Loucy (cell line): ENCODE measurements around the gene EPHB1.

Experiments
- EZH2phosphoT487 ChIP-seq: fragments of 200-600 bp; IDR thresholded peaks from 2 replicates; pipeline ENCODE4 v1.6.1; 2018; ENCODE audit warnings: antibody characterized with exemption, mild to moderate bottlenecking, moderate library complexity, borderline replicate concordance
- TF ChIP-seq, protein P1 (sequence below): fragments of 200-600 bp; sonication (generic); conservative IDR thresholded peaks from 2 replicates; pipeline ENCODE4 v1.5.1; 2014; ENCODE audit warnings: mild to moderate bottlenecking, antibody characterized with exemption, low read length

DNA sequence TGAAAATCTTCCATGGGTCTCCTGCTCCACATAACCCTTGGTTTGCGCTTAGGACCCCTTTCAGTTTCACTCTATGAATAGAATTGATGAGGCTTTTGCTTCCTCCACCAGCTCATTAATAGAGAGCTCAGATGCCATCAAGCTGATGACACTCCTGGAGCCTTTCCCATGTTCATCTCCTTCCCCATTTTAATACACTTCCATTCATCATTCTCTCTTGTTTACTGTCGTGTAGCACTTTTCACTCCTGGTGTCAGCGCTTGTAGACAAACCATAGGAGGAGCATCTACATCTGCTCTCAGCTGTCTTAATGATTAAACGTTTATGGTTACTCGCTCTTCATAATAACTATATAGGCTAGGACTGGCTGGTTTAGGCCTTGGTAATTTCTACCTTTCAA lies 363.5 kb downstream of the EPHB1 start:
- TF ChIP-seq, protein P1, sequence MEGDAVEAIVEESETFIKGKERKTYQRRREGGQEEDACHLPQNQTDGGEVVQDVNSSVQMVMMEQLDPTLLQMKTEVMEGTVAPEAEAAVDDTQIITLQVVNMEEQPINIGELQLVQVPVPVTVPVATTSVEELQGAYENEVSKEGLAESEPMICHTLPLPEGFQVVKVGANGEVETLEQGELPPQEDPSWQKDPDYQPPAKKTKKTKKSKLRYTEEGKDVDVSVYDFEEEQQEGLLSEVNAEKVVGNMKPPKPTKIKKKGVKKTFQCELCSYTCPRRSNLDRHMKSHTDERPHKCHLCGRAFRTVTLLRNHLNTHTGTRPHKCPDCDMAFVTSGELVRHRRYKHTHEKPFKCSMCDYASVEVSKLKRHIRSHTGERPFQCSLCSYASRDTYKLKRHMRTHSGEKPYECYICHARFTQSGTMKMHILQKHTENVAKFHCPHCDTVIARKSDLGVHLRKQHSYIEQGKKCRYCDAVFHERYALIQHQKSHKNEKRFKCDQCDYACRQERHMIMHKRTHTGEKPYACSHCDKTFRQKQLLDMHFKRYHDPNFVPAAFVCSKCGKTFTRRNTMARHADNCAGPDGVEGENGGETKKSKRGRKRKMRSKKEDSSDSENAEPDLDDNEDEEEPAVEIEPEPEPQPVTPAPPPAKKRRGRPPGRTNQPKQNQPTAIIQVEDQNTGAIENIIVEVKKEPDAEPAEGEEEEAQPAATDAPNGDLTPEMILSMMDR: no peak
- TF ChIP-seq EZH2phosphoT487: no peak
